Measurements from ENCODE around the gene CCDC150. TPM values are rescaled to one million over a fixed set of nuclear protein-coding genes. Genes with fewer than 3 reads are reported as not detected.
A peak's percentile ranks its signal among the peaks of the same experiment; 100 is the strongest.

CCDC150 gene
- total RNA-seq (2014; rRNA removed; shearing (Covaris generic)): 4.4 and 6.9 TPM in 2 replicates

- DNase-seq (ENCODE audit: low spot score): peak; percentile 90
Observed at GRCh38 chr2:196639180-196640030, at the start of gene CCDC150. Gene CCDC150, plus strand, starts transcription at chr2:196639715. Its CDS starts 52 bp downstream, at chr2:196639767.

DNA sequence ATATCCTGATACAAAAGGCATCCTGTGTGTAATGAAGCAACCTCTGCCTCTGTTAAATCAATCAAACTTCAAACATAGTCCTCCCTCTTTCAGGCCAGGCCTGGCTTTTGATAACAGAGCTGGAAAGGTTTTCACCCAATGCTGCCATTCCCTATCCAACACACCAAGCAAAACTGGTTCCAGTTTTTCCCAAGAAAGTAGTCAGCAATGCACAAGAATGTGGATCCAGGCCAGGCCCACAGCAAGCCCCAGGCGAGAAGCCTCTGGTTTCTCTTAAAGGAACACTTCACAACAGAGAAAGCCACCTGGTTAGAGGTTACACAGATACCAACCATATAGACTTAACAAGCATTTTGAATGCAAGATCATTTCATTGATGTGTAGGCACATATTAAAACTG is 49.2 kb upstream of the CCDC150 start:
- DNase-seq (ENCODE audit: low spot score): no peak

DNA sequence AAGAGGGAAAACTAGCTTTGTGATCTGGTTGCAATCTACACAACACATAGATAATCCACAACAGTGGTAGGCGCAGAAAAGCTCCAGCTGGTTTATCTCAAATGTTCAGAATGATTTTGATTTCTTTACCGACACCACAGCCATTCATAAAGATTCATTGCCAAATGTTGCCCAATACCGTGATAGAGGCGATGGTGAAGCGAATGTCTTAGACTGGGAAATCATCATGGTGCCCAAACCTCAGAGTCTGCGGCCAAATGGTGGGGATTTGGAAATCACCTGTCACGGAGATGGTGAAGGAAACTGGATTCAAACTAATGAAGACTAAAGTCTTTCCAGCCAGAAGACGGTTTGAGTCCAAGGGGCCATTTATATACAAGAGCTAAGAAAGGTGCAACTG is 48.5 kb upstream of the CCDC150 start:
- DNase-seq (ENCODE audit: low spot score): no peak

- DNase-seq (ENCODE audit: low spot score): no peak
Observed at GRCh38 chr2:196591621-196592022, 47.9 kb upstream of the CCDC150 start.

DNA sequence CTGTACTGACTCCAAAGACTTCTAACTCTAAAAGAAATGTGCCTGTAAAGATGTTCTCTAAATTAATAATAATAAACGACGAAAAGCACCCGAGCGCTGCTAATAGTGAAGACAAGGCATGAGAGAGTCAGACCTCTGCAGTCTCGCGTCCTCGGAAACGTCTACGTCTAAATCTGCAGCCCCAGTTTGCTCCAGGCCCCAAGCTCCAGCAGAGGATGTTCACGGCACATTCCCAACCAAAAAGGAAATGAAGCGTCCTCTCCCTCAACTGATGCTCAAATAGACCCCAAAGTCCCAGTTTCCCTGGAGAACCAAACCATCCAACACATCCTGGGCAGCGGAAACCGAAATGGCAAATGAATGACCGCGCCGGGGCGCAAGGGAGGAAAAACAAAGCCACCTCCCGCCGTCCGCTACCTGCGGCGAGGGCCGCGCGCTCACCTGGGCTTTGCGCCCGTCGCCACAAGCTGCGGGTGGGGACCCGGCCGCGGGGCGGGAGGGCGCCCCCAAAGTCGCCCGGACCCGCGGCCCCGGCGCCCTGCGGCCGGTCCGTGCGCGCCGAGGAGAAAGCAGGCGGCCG is 47.1 kb upstream of the CCDC150 start:
- no peak for DNase-seq (ENCODE audit: low spot score)

DNA sequence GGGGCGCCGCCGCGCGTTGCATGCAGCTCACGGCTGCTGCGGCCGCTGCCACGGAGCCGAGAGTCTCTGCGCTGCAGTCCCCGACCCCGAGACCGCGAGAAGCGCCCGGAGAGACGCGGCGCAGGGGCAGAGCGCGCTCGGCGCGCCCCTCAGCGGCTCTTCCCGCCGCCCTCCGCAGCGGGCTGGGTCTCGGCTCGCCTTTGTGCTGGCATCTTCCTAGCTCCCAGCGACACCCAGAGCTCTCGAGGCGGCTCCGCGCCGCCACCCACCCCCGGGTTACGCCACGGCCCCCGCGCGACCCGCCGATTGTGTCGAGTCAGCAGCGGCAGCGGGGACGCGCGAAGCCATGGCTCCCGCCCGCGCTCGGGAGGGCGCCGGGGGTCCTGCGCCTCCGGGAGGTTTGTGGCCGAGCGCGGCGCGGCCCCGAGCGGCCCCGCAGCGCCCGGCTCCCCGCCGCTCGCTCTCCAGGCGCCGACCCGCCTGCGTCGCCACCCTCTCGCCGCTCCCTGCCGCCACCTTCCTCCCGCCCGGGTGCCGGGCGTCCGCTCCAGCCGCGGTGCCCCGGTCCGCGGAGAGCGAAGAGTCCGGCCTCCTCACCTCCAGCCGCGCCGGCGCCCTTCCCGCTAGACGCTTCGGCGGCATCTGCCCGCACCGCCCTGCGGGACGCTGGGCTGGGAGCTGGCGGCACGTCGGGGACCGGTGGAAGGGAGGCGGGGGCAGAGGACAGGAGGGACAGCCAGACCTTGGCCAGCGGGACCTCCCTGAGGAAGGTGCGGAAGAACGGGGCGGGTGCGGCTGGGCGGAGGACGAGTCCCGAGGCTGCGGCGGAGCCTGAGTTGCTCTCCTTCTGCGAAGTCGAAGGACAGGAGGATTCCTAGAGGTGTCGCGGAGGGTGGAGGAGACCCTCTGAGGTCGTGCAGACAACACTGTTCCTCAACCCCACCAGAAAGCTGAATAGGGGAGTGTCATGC is 46.3 kb upstream of the CCDC150 start, which contains the start of gene HECW2:
Gene HECW2, minus strand, starts transcription at position 644 of the 971 bp plus-strand sequence.
- DNase-seq (ENCODE audit: low spot score): no peak

DNA sequence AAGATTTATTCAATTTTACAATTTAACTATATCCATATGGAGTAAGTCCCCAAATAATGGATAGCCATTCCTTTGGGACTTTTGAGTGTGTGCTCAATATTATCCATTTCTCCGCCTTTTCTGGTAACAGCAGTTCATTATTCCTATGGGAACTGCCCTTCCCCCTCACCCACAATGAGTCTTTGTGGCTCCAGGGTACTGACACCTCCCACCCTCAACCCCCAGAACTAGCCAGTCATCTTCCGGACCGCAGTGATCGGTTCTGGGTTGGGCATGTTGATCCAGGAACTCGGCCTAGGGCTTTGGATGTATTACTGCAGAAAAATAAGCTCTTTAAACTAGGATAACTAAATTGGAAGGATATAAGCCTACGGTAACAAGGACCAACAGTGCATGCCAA is 45.4 kb upstream of the CCDC150 start:
- no peak for DNase-seq (ENCODE audit: low spot score)

- no peak for DNase-seq (ENCODE audit: low spot score)
Observed at GRCh38 chr2:196597531-196597930, 42.0 kb upstream of the CCDC150 start.

DNA sequence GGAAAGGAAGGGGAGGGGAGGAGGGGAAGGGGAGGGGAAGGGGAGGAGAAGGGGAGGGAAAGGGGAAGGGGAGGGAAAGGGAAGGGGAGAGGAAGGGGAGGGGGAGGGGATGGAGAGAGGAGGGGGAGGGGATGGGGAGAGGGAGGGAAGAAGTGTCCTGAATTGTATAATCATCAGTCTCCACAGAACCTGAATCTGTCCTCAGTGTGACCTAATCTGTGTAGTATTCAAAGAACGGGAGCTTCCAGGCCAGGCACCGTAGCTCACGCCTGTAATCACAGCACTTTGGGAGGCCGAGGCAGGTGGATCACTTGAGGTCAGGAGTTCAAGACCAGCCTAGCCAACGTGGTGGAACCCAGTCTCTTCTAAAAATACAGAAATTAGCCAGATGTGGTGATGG is 41.1 kb upstream of the CCDC150 start:
- no peak for DNase-seq (ENCODE audit: low spot score)

- no peak for DNase-seq (ENCODE audit: low spot score)
Observed at GRCh38 chr2:196598846-196599245, 40.7 kb upstream of the CCDC150 start.

GRCh38 chr2:196601430-196602306 is 37.8 kb upstream of the CCDC150 start:
- DNase-seq (ENCODE audit: low spot score): peak; percentile 98

DNA sequence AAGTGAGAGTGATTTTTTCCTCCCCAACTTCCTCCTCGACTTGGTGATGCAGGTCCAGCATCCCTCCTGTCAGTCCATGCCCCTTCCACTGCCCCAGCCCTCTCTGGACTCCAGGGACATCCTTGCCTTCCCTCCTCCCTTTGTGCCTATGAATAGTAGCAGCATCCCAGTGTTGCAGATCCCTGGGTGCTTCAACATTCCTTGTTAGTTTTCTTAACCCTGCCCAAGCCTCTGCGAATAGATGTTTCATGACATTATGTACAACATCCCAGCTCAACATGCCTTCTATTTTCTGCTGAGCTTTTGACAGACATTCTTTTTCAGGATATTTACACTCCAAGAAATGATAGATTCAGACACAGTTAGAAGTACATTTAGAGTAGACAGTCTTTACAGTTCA is 35.3 kb upstream of the CCDC150 start:
- DNase-seq (ENCODE audit: low spot score): no peak

- DNase-seq (ENCODE audit: low spot score): no peak
Observed at GRCh38 chr2:196606516-196606915, 33.0 kb upstream of the CCDC150 start.

DNA sequence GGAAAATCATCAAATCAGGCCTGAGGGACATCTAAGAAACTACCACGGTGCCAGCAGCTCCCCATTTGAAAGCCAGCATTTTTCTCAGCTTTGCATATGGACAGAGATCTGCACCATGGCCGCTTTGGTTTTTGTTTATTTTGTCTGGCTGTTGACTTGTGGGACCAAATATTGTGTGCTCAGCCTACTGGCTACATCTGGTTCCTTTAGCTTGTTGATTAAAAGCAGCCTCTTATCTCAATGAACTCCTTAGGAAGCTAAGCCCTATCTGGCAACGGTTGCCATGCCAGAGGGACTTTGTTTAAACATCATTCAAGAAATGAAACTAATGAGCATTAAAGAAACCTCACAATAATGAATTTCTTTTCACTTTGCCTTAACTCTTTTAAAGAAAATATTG is 32.4 kb upstream of the CCDC150 start:
- peak; percentile 18 for DNase-seq (ENCODE audit: low spot score)

- peak; percentile 21 for DNase-seq (ENCODE audit: low spot score)
Observed at GRCh38 chr2:196607896-196608295, 31.6 kb upstream of the CCDC150 start.

- DNase-seq (ENCODE audit: low spot score): no peak
Observed at GRCh38 chr2:196609806-196610205, 29.7 kb upstream of the CCDC150 start.

- peak; percentile 21 for DNase-seq (ENCODE audit: low spot score)
Observed at GRCh38 chr2:196610796-196611195, 28.7 kb upstream of the CCDC150 start.

DNA sequence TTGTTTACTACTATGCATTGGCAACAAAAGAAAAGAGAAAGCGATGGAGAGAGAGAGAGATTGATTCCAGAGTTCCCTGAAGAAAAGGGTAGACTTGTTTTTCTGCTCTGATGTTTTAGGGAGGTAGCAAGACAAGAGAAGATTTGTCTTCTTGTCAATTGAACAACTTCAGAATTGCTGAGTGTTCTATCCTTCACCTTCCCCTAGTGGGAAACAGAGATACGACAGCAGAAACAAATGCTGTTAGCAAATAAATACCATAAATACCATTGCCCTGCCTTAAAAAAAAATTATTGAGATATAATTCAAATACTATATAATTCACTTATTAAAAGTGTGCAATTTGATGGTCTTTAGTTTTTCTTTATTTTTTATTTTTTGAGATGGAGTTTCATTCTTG is 26.2 kb upstream of the CCDC150 start:
- DNase-seq (ENCODE audit: low spot score): no peak

- no peak for DNase-seq (ENCODE audit: low spot score)
Observed at GRCh38 chr2:196617430-196617829, 22.1 kb upstream of the CCDC150 start.

GRCh38 chr2:196618661-196619060 is 20.9 kb upstream of the CCDC150 start:
- no peak for DNase-seq (ENCODE audit: low spot score)

DNA sequence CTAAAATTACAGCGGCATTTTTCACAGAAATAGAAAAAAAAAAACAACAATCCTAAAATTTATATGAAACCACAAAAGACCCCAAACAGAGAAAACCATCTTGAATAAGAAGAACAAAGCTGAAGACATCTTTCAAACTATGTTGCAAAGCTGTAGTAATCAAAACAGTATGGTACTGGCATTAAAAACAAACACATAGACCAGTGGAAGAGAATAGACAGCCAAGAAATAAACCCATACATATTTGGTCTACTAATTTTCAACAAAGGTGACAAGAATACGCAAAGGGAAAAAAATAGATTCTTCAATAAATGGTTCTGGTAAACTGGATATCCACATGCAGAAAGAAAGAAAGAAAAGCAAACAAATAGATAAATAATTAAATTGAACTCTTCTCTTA is 9.0 kb upstream of the CCDC150 start:
- no peak for DNase-seq (ENCODE audit: low spot score)

All from A172 (cell line).